Right atrium auricular region (tissue), 2 donors: ENCODE results near the gene ZNF543. TPM values are rescaled to one million over a fixed set of nuclear protein-coding genes. Genes with fewer than 3 reads are reported as not detected.
"Not testable (repeated sequence)": the region's sequence is repeated elsewhere in the genome, so short reads cannot be mapped to it uniquely, and the experiment has no call there.

ENCODE experiments used
- DNase-seq: peaks from one replicate; pipeline ENCODE4 v3.0.0-alpha.2; 2019; ENCODE audit warnings: low spot score
- H3K27ac ChIP-seq, 2 donors: fragments of 200-600 bp; sonication (generic); 1 replicate in 1 of 2; 2 replicates in 1 of 2; pipeline ENCODE4 v1.5.1; 2016 to 2019
- H3K27me3 ChIP-seq, 2 donors: fragments of 200-600 bp; sonication (generic); one replicate each; pipeline versions ENCODE4 v1.5.1 to v1.6.0; 2017 to 2019
- H3K36me3 ChIP-seq: fragments of 200-600 bp; sonication (generic); one replicate; pipeline ENCODE4 v1.5.1; 2016
- H3K4me1 ChIP-seq, 2 donors: fragments of 200-600 bp; sonication (generic); one replicate each; pipeline versions ENCODE4 v1.5.1 to v1.6.0; 2017 to 2019
- H3K4me3 ChIP-seq, 2 donors: fragments of 200-600 bp; sonication (generic); 1 replicate in 1 of 2; 2 replicates in 1 of 2; pipeline ENCODE4 v1.5.1; 2017 to 2019; ENCODE audit warnings: mild to moderate bottlenecking in 1 of 2, moderate library complexity in 1 of 2
- H3K9me3 ChIP-seq, 2 donors: fragments of 200-600 bp; sonication (generic); one replicate each; pipeline ENCODE4 v1.5.1; 2019
- CTCF ChIP-seq, 2 donors: fragments of 200-600 bp; sonication (generic); IDR thresholded peaks; one replicate each; pipeline ENCODE4 v1.5.1; 2019; ENCODE audit warnings: antibody characterized with exemption in 2 of 2
- total RNA-seq, 2 donors: library from RNA; depleted of rRNA; stranded (reverse); fragments of >200 nt; gene quantifications; one replicate each; pipeline ENCODE4 v1.1.0, GENCODE V29; 2016

ZNF543 gene
- 1 to 10 TPM; 6.0 to 7.8 TPM for total RNA-seq

- no peak for TF ChIP-seq CTCF (IDR thresholded peaks at IDR 0.05)
- H3K4me3 ChIP-seq: peak within 1 kb of the TSS; percentile 83 to 97
- no peaks in the 10 kb centered on the region for H3K27me3 ChIP-seq
- H3K27ac ChIP-seq: peak within 1 kb of the TSS; percentile 90 to 92
- DNase-seq: peak; percentile 98
- peaks cover 21% of the 10 kb centered on the region for H3K36me3 ChIP-seq
- H3K4me1 ChIP-seq: peaks cover 0 to 27% of the 10 kb centered on the region in 2 donors
- H3K9me3 ChIP-seq: no peaks in the 10 kb centered on the region
Measured at GRCh38 chr19:57320180-57321084, at the start of gene ZNF543. Gene ZNF543, plus strand, starts transcription at chr19:57320472. Its CDS starts 382 bp downstream, at chr19:57320854.

GRCh38 chr19:57271280-57271679 is 49.0 kb upstream of the ZNF543 start:
- H3K4me3 ChIP-seq: no peak overlapping the region
- H3K36me3 ChIP-seq: peaks cover 7% of the 10 kb centered on the region
- no peaks in the 10 kb centered on the region for H3K9me3 ChIP-seq
- TF ChIP-seq CTCF (IDR thresholded peaks at IDR 0.05): no peak
- no peaks in the 10 kb centered on the region for H3K27me3 ChIP-seq
- no peak overlapping the region for H3K27ac ChIP-seq
- DNase-seq: no peak
- no peaks in the 10 kb centered on the region for H3K4me1 ChIP-seq

DNA sequence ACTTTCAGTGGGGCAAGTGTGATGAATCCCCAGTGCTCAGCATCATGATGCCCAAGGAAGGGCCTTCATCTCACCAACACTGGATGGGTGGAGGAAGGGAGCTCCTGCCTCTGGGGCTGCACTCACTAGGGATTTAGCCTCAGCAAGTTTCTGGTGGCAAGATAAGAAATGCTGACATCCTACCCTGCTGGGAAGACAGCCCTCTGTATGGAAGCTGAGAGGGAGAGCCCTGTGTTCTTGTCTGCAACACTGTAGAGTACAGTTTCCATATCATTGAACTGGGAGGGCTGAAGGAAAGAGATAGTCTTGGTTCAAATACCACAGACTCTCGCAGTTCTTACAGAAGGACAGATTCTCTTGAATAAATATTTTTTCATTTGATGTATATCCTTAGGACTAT is 47.3 kb upstream of the ZNF543 start:
- TF ChIP-seq CTCF (IDR thresholded peaks at IDR 0.05): no peak
- Histone ChIP-seq H3K27me3 (no peaks in the 10 kb centered on the region), H3K4me1 (no peaks in the 10 kb centered on the region), H3K36me3 (peaks cover 7% of the 10 kb centered on the region), H3K9me3 (no peaks in the 10 kb centered on the region), H3K4me3 (no peak overlapping the region), H3K27ac (no peak overlapping the region)
- no peak for DNase-seq

- TF ChIP-seq CTCF (IDR thresholded peaks at IDR 0.05): no peak
- Histone ChIP-seq H3K4me3 (no peak overlapping the region), H3K9me3 (no peaks in the 10 kb centered on the region)
Measured at GRCh38 chr19:57276430-57276829, 43.8 kb upstream of the ZNF543 start.

GRCh38 chr19:57278481-57278880 is 41.8 kb upstream of the ZNF543 start:
- H3K36me3 ChIP-seq, H3K27me3 ChIP-seq, H3K27ac ChIP-seq, H3K9me3 ChIP-seq, DNase-seq, H3K4me3 ChIP-seq: not testable (repeated sequence)
- H3K4me1 ChIP-seq: peaks cover 0 to 27% of the 10 kb centered on the region in 2 donors

More at GRCh38 chr19:57276430-57276829, 43.8 kb upstream of the ZNF543 start:
- no peak for DNase-seq
- Histone ChIP-seq H3K4me1 (peaks cover 0 to 7% of the 10 kb centered on the region in 2 donors), H3K27me3 (no peaks in the 10 kb centered on the region), H3K27ac (no peak overlapping the region), H3K36me3 (no peaks in the 10 kb centered on the region)

GRCh38 chr19:57279418-57280164 is 40.7 kb upstream of the ZNF543 start:
- Histone ChIP-seq H3K36me3 (peaks cover 8% of the 10 kb centered on the region), H3K9me3 (no peaks in the 10 kb centered on the region), H3K4me1 (peaks cover 0 to 37% of the 10 kb centered on the region in 2 donors), H3K27me3 (no peaks in the 10 kb centered on the region), H3K4me3 (peak overlapping the region; percentile 96 to 99), H3K27ac (peak overlapping the region; percentile 99 to 100)
- TF ChIP-seq CTCF (IDR thresholded peaks at IDR 0.05): peak; percentile 13 to 67
- DNase-seq: peak; percentile 96
